Esophagus squamous epithelium (tissue), 4 donors: ENCODE measurements around the gene SFTPB.

Experiments used
- CTCF ChIP-seq, 6 experiments: fragments of 450-650 bp in 4 of 6; fragments of 200-600 bp in 2 of 6; sonication (generic) in 2 of 6; IDR thresholded peaks; one replicate each; pipeline ENCODE4 v1.5.1; 2016 to 2019; ENCODE audit warnings: antibody characterized with exemption in 6 of 6, mild to moderate bottlenecking in 4 of 6, moderate library complexity in 4 of 6
- POLR2A ChIP-seq, 4 donors: fragments of 450-650 bp; IDR thresholded peaks; one replicate each; pipeline ENCODE4 v1.6.1; 2017; ENCODE audit warnings: antibody characterized with exemption in 4 of 4, mild to moderate bottlenecking in 4 of 4, moderate library complexity in 3 of 4

- TF ChIP-seq CTCF (IDR thresholded peaks at IDR 0.05) (no peak), POLR2A (IDR thresholded peaks at IDR 0.05) (no peak)
Measured at GRCh38 chr2:85706063-85706462, 38.1 kb upstream of the SFTPB start.
